ENCODE results near the gene NAPEPLD. TPM values are rescaled to one million over a fixed set of nuclear protein-coding genes. Genes with fewer than 3 reads are reported as not detected.

Gene NAPEPLD
- total RNA-seq, 4 donors from 2014 or later: 51.9 to 179 (median 81.8) TPM

DNA sequence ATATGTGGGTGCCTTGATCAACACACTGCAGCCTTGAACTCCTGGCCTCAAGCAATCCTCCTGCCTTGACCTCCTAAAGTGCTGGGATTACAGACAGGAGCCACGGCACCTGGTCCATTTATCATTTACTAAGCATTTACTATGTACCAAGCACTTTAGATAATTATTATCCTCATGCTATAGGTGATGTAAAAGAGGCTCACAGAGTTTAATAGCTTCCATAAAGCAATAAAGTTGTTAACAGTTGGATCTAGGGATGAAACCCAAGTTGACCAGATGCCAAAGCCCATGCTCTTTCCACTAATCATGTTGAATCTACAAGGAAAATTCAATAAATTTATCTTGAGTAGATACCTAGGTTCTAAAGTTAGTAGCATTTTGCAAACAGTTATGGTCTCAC lies 5.0 kb downstream of the NAPEPLD start:
- Histone ChIP-seq H3K4me1 (peaks cover 5 to 66% (median 37%) of the 10 kb centered on the region in 4 donors), H3K4me3 (no peak overlapping the region), H3K36me3 (no peaks in the 10 kb centered on the region), H3K27me3 (no peaks in the 10 kb centered on the region), H3K27ac (peak overlapping the region in 1 of 4 donors; percentile 57), H3K9me3 (no peaks in the 10 kb centered on the region)
- 43 to 80% methylated on average over 1 of the region's 1 CpG for WGBS, 2 donors (ENCODE audit: low coverage in 1 of 2)
- intact Hi-C loops (cut with DNase I; ENCODE audit: low total_unique reads): no loop called here
- in situ Hi-C loops (cut with MboI; ENCODE audit: low pct_ligation_motif_present in 1 of 4, low pct_unique_long_range_greater_than_20kb in 1 of 4, low sequenced_read_pairs in 3 of 4): no loop called here
- peak; percentile 53 for DNase-seq
- TF ChIP-seq, protein P1, sequence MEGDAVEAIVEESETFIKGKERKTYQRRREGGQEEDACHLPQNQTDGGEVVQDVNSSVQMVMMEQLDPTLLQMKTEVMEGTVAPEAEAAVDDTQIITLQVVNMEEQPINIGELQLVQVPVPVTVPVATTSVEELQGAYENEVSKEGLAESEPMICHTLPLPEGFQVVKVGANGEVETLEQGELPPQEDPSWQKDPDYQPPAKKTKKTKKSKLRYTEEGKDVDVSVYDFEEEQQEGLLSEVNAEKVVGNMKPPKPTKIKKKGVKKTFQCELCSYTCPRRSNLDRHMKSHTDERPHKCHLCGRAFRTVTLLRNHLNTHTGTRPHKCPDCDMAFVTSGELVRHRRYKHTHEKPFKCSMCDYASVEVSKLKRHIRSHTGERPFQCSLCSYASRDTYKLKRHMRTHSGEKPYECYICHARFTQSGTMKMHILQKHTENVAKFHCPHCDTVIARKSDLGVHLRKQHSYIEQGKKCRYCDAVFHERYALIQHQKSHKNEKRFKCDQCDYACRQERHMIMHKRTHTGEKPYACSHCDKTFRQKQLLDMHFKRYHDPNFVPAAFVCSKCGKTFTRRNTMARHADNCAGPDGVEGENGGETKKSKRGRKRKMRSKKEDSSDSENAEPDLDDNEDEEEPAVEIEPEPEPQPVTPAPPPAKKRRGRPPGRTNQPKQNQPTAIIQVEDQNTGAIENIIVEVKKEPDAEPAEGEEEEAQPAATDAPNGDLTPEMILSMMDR (IDR thresholded peaks at IDR 0.05): no peak
- TF ChIP-seq POLR2A (IDR thresholded peaks at IDR 0.05): no peak
- no peak for TF ChIP-seq EP300 (IDR thresholded peaks at IDR 0.05; ENCODE audit: low read depth)
- TF ChIP-seq POLR2AphosphoS5 (IDR thresholded peaks at IDR 0.05): no peak

DNA sequence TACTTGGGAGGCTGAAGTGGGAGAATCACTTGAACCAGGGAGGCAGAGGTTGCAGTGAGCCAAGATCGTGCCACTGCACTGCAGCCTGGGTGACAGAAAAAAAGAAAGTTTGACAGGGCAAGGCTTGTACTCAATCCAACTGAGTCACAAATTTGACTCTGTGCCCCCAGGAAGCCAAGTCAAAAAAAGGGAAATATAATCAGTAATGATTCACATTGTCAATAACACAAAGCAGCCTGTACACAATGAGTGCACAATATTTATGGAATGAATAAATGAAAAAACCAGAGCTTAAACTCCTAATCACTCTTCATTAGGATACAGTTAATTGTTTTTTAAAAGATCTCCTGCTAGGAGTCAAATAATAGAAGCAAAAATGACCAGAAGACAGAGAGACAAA lies 6.4 kb downstream of the NAPEPLD start:
- 93 to 100% methylated on average over 1 of the region's 1 CpG for WGBS, 2 donors (ENCODE audit: low coverage in 1 of 2)
- Histone ChIP-seq H3K36me3 (no peaks in the 10 kb centered on the region), H3K4me3 (no peak overlapping the region), H3K9me3 (no peaks in the 10 kb centered on the region), H3K27me3 (no peaks in the 10 kb centered on the region), H3K4me1 (peaks cover 5 to 60% (median 37%) of the 10 kb centered on the region in 4 donors), H3K27ac (peak overlapping the region in 3 of 4 donors; percentile 32 to 60 (median 38))
- no peak for TF ChIP-seq POLR2A (IDR thresholded peaks at IDR 0.05)
- TF ChIP-seq, protein P1 (IDR thresholded peaks at IDR 0.05): no peak
- no peak for TF ChIP-seq EP300 (IDR thresholded peaks at IDR 0.05; ENCODE audit: low read depth)
- TF ChIP-seq POLR2AphosphoS5 (IDR thresholded peaks at IDR 0.05): no peak
- intact Hi-C loops (cut with DNase I; ENCODE audit: low total_unique reads) (no loop called here), in situ Hi-C loops (cut with MboI; ENCODE audit: low pct_ligation_motif_present in 1 of 4, low pct_unique_long_range_greater_than_20kb in 1 of 4, low sequenced_read_pairs in 3 of 4) (no loop called here)
- DNase-seq: no peak

DNA sequence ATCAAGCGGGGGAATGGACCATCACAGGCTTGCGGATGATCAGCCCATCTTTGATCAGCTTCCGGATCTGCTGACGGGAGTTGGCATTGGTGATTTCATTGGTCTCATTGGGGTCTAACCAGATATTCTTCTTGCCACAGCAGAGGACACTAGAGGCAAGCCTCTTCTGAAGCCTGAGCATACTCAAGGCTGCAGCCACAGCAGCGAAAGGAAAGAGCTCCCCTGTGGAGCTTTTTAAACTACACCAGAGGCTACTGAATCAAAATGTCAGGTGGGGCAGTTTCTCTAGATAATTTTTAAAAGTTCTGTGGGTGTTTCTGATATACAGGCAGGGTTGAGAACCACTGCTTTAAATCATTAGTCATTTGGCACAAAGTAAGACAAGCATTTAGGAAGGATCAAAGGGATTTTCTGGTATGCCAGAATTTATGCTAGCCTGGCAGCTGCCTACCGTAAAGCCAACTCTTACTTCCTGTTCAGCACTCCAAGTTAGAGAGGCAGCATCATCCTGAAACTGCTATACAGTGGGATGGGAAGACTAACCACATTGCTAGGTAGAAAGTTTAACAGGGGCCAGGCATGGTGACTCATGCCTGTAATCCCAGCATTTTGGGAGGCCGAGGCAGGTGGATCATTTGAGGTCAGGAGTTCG lies 7.0 kb downstream of the NAPEPLD start:
- no peak for DNase-seq
- Histone ChIP-seq H3K9me3 (no peaks in the 10 kb centered on the region), H3K36me3 (no peaks in the 10 kb centered on the region), H3K27me3 (no peaks in the 10 kb centered on the region), H3K4me1 (peaks cover 5 to 54% (median 34%) of the 10 kb centered on the region in 4 donors), H3K27ac (peak overlapping the region; percentile 32 to 60 (median 44)), H3K4me3 (no peak overlapping the region)
- in situ Hi-C loops (cut with MboI; ENCODE audit: low pct_ligation_motif_present in 1 of 4, low pct_unique_long_range_greater_than_20kb in 1 of 4, low sequenced_read_pairs in 3 of 4) (no loop called here), intact Hi-C loops (cut with DNase I; ENCODE audit: low total_unique reads) (no loop called here)
- TF ChIP-seq POLR2AphosphoS5 (IDR thresholded peaks at IDR 0.05): peak in 1 of 3 donors; percentile 6
- TF ChIP-seq, protein P1 (IDR thresholded peaks at IDR 0.05): no peak
- WGBS, 2 donors (ENCODE audit: low coverage in 1 of 2): 46 to 80% methylated on average over 1 to 8 of the region's 8 CpGs

DNA sequence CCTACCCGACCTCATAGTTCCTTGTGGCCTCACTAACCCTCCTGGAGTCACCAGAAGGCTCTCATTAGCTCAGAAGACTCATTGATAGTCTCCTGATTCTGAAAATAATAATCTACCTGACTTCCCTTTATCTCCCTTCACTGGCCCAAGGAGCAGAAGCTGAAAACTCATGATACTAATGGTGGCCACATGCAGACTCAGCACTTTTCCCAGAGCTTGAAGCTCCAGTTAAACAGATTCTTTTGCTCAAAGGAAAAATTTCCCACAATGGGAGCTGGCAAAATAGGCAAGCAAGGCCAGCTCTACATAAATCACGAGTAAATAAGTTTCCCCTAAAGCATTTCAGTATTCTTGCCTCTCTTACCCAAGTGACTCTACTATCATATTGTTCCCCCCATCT lies 8.2 kb downstream of the NAPEPLD start:
- DNase-seq: no peak
- Histone ChIP-seq H3K27ac (no peak overlapping the region), H3K36me3 (no peaks in the 10 kb centered on the region), H3K4me3 (no peak overlapping the region), H3K9me3 (no peaks in the 10 kb centered on the region), H3K27me3 (no peaks in the 10 kb centered on the region), H3K4me1 (peaks cover 3 to 43% (median 27%) of the 10 kb centered on the region in 4 donors)
- TF ChIP-seq EP300 (IDR thresholded peaks at IDR 0.05; ENCODE audit: low read depth) (no peak), POLR2AphosphoS5 (IDR thresholded peaks at IDR 0.05) (no peak), POLR2A (IDR thresholded peaks at IDR 0.05) (no peak)
- TF ChIP-seq, protein P1 (IDR thresholded peaks at IDR 0.05): no peak
- intact Hi-C loops (cut with DNase I; ENCODE audit: low total_unique reads) (no loop called here), in situ Hi-C loops (cut with MboI; ENCODE audit: low pct_ligation_motif_present in 1 of 4, low pct_unique_long_range_greater_than_20kb in 1 of 4, low sequenced_read_pairs in 3 of 4) (no loop called here)
- 72 to 100% methylated on average over 1 to 2 of the region's 2 CpGs for WGBS, 2 donors (ENCODE audit: low coverage in 1 of 2)
